SK-N-SH (cell line): Measurements from ENCODE around the gene HINT3. TPM values are rescaled to one million over a fixed set of nuclear protein-coding genes. Genes with fewer than 3 reads are reported as not detected.

Experiments
- CTCF ChIA-PET: fragments of 300-600, 350-600 bp; formaldehyde crosslinking; extraction: SDS; loops from one replicate; lab custom pipeline; 2021; lab: Yijun Ruan, JAX
- POLR2A ChIA-PET: fragments of 350-600 bp; sonication (Branson Sonifier 250); formaldehyde crosslinking; extraction: SDS; loops from one replicate; lab custom pipeline; 2020; ENCODE audit warnings: antibody characterized with exemption, inconsistent platforms; lab: Yijun Ruan, JAX
- DNase-seq: peaks from one replicate; pipeline ENCODE4 v3.0.0; 2012
- H2AFZ ChIP-seq: fragments of 200-600 bp; sonication (generic); 2 replicates; pipeline ENCODE4 v1.8.1; 2016; ENCODE audit warnings: antibody characterized with exemption, mild to moderate bottlenecking, low read depth
- H3F3A ChIP-seq: fragments of 200-600 bp; sonication (generic); replicated peaks from 2 replicates; pipeline ENCODE3; 2016; ENCODE audit warnings: antibody characterized with exemption, mild to moderate bottlenecking; ENCODE audit not compliant: insufficient read depth
- H3K27ac ChIP-seq, 2 experiments: fragments of 200-500 bp in 1 of 2; fragments of 200-600 bp in 1 of 2; sonication (Bioruptor generic) in 1 of 2; sonication (generic), shearing (Covaris generic) in 1 of 2; 2 replicates each; pipeline versions ENCODE4 v1.5.1 to v1.6.1; 2014 to 2016; ENCODE audit warnings: low read depth in 2 of 2, inconsistent platforms in 1 of 2, low read length in 1 of 2, mild to moderate bottlenecking in 1 of 2, mixed read lengths in 1 of 2
- H3K27me3 ChIP-seq: fragments of 200-600 bp; sonication (generic), shearing (Covaris generic); 2 replicates; pipeline ENCODE4 v1.6.1; 2016; ENCODE audit warnings: mixed run types; ENCODE audit not compliant: insufficient read depth
- H3K36me3 ChIP-seq, 2 experiments: fragments of 200-500 bp in 1 of 2; fragments of 200-600 bp in 1 of 2; sonication (Bioruptor generic) in 1 of 2; sonication (generic) in 1 of 2; replicated peaks in 1 of 2; 2 replicates each; pipeline versions ENCODE3 to v1.5.1; 2014 to 2016; ENCODE audit warnings: low read length in 1 of 2, mild to moderate bottlenecking in 1 of 2; ENCODE audit not compliant: insufficient read depth in 2 of 2, control insufficient read depth in 1 of 2
- H3K4me1 ChIP-seq, 2 experiments: fragments of 200-500 bp in 1 of 2; fragments of 200-600 bp in 1 of 2; sonication (Bioruptor generic) in 1 of 2; sonication (generic), shearing (Covaris generic) in 1 of 2; 2 replicates each; pipeline versions ENCODE4 v1.5.1 to v1.6.1; 2014 to 2016; ENCODE audit warnings: low read depth in 1 of 2, low read length in 1 of 2, mixed run types in 1 of 2; ENCODE audit not compliant: insufficient read depth in 2 of 2, control insufficient read depth in 1 of 2
- H3K4me2 ChIP-seq: fragments of 200-600 bp; sonication (generic), shearing (Covaris generic); 2 replicates; pipeline ENCODE4 v1.6.1; 2017; ENCODE audit warnings: mixed run types
- H3K4me3 ChIP-seq, 2 experiments: fragments of 200-500 bp in 1 of 2; fragments of 200-600 bp in 1 of 2; sonication (Bioruptor generic) in 1 of 2; sonication (generic), shearing (Covaris generic) in 1 of 2; 2 replicates each; pipeline versions ENCODE4 v1.5.1 to v1.8.1; 2014 to 2016; ENCODE audit warnings: low read depth in 2 of 2, inconsistent platforms in 1 of 2, low read length in 1 of 2, mild to moderate bottlenecking in 1 of 2, mixed read lengths in 1 of 2, moderate library complexity in 1 of 2
- H3K79me2 ChIP-seq: fragments of 200-600 bp; sonication (generic); 2 replicates; pipeline ENCODE4 v1.8.1; 2017; ENCODE audit warnings: mild to moderate bottlenecking; ENCODE audit not compliant: insufficient read depth
- H3K9ac ChIP-seq: fragments of 200-600 bp; sonication (generic); 2 replicates; pipeline ENCODE4 v1.6.1; 2017; ENCODE audit warnings: mixed run types
- H3K9me2 ChIP-seq: fragments of 200-600 bp; sonication (generic); 2 replicates; pipeline ENCODE4 v1.6.1; 2017; ENCODE audit warnings: mixed run types
- H3K9me3 ChIP-seq: fragments of 200-600 bp; sonication (generic); 2 replicates; pipeline ENCODE4 v1.6.1; 2017; ENCODE audit warnings: mixed run types, mild to moderate bottlenecking, moderate library complexity
- H4K20me1 ChIP-seq: fragments of 200-600 bp; sonication (generic); 2 replicates; pipeline ENCODE4 v1.6.1; 2017; ENCODE audit warnings: mild to moderate bottlenecking, mixed run types; ENCODE audit not compliant: insufficient read depth
- CHD2 ChIP-seq: fragments of 150-350 bp; IDR thresholded peaks from 2 replicates; pipeline ENCODE4 v1.6.1; 2018; ENCODE audit warnings: low read length; ENCODE audit not compliant: partially characterized antibody
- ELF1 ChIP-seq: IDR thresholded peaks from 2 replicates; pipeline ENCODE4 v1.4.0; 2012
- EP300 ChIP-seq, 2 experiments: IDR thresholded peaks; 2 replicates each; pipeline versions ENCODE4 v1.4.0 to v1.6.1; 2012; ENCODE audit warnings: borderline replicate concordance in 1 of 2, low read depth in 1 of 2, low read length in 1 of 2
- FOSL2 ChIP-seq: IDR thresholded peaks from 2 replicates; pipeline ENCODE4 v1.4.0; 2012; ENCODE audit warnings: low read depth, mild to moderate bottlenecking, moderate library complexity, borderline replicate concordance
- FOXM1 ChIP-seq: IDR thresholded peaks from 2 replicates; pipeline ENCODE4 v1.4.0; 2012; ENCODE audit warnings: low read depth, mild to moderate bottlenecking
- JUND ChIP-seq: IDR thresholded peaks from 2 replicates; pipeline ENCODE4 v1.4.0; 2012
- NFIC ChIP-seq: IDR thresholded peaks from 2 replicates; pipeline ENCODE4 v1.4.0; 2012; ENCODE audit warnings: borderline replicate concordance
- NRF1 ChIP-seq: IDR thresholded peaks from 2 replicates; pipeline ENCODE4 v1.6.1; 2012; ENCODE audit warnings: low read depth, mild to moderate bottlenecking, low read length
- POLR2AphosphoS5 ChIP-seq: IDR thresholded peaks from 2 replicates; pipeline ENCODE4 v1.6.1; 2012; ENCODE audit warnings: low read depth, low read length
- REST ChIP-seq: IDR thresholded peaks from 2 replicates; pipeline ENCODE4 v1.6.1; 2012; ENCODE audit warnings: mild to moderate bottlenecking, low read depth, low read length, moderate library complexity
- RXRA ChIP-seq: IDR thresholded peaks from 2 replicates; pipeline ENCODE4 v1.4.0; 2012; ENCODE audit warnings: low read depth, mild to moderate bottlenecking, borderline replicate concordance
- TAF1 ChIP-seq: IDR thresholded peaks from 2 replicates; pipeline ENCODE4 v1.6.1; 2012; ENCODE audit warnings: low read depth, mild to moderate bottlenecking, low read length, moderate library complexity, borderline replicate concordance
- TCF12 ChIP-seq: IDR thresholded peaks from 2 replicates; pipeline ENCODE4 v1.4.0; 2012
- TEAD4 ChIP-seq: IDR thresholded peaks from 2 replicates; pipeline ENCODE4 v1.4.0; 2012; ENCODE audit warnings: mild to moderate bottlenecking, borderline replicate concordance; ENCODE audit not compliant: insufficient read depth
- USF1 ChIP-seq: IDR thresholded peaks from 2 replicates; pipeline ENCODE4 v1.4.0; 2012; ENCODE audit warnings: low read depth, borderline replicate concordance
- WGBS: methylation state at CpG from one replicate; pipeline ENCODE4 v1.1.6; 2017; ENCODE audit warnings: low lambda C conversion rate; 5-methylcytosine and 5-hydroxymethylcytosine counted together
- polyA plus RNA-seq, 3 experiments: library from polyadenylated mRNA; depleted of rRNA; stranded (reverse); fragments of >200 nt; gene quantifications; 2 replicates each; pipeline ENCODE4 v1.2.3, GENCODE V29; 2012

Gene HINT3
- polyA plus RNA-seq, 1 of the 3 experiments (the other 2 are of a cell fraction) = 1.8 TPM

DNA sequence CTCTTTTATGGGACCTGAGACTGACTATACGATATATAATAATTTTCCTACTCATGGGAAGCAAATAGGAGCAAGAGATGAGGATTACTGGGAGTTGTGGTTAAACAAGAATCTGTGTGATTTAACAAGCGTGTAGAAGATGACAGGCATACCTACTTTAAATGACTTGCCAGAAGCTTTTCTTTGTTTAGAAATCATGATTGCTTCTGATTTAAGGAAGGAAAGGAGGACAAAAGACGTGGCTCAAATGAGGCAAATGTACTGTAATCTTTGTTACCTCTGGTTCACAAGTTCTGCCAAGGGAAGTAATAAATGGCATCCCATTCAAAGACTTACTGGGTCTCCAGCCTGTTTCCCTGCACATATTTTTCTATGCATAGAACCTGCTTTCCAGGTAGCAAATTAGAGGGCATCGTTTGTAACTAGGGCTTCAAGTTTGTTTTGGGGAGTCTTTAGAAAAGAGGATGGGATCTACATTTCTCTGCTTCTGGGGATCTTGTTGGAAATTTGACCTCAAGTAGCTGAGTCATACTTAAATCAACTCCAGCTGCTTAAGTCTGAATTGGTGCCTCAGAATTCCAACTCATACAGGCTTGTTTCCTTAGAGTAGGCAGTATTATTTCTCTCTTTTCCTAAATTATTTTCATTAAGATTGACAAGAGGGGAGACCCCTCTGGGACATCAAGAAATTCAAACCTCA lies 26.8 kb downstream of the HINT3 start:
- Histone ChIP-seq H3K4me2 (peak overlapping the region; percentile 30; the same call in 1 of the 2 replicates), H3K27ac (peak overlapping the region; percentile 72 to 82; a peak in 3 of 4 replicates), H3K27me3 (no peaks in the 10 kb centered on the region), H3K9me3 (no peaks in the 10 kb centered on the region), H3F3A (peaks cover 17% of the 10 kb centered on the region), H3K4me3 (no peak overlapping the region), H3K9ac (no peak overlapping the region), H3K9me2 (no peaks in the 10 kb centered on the region), H2AFZ (no peak overlapping the region), H3K36me3 (no peaks in the 10 kb centered on the region), H3K79me2 (peaks cover 19% of the 10 kb centered on the region; the same call in 1 of the 2 replicates), H3K4me1 (peaks cover 3 to 21% of the 10 kb centered on the region in 2 experiments), H4K20me1 (no peaks in the 10 kb centered on the region)
- TF ChIP-seq TAF1 (no peak), FOSL2 (peak; percentile 89), EP300 (IDR thresholded peaks at IDR 0.05; ENCODE audit: borderline replicate concordance in 1 of 2, low read depth in 1 of 2, low read length in 1 of 2) (peak in 1 of 2 experiments; percentile 31; a peak in 1 of 4 replicates), POLR2AphosphoS5 (peak; percentile 51; the same call in 1 of the 2 replicates), CHD2 (no peak), TCF12 (peak; percentile 95), JUND (peak; percentile 84), RXRA (peak; percentile 20; the same call in 1 of the 2 replicates)
- DNase-seq = no peak
- CTCF ChIA-PET = interaction anchor here (0.9 to 3.7 kb wide), 2 partner anchors 8 to 26 kb away, joined by 4 to 35 read pairs; no protein-coding TSS in a partner anchor
- POLR2A ChIA-PET = no interaction called here
- WGBS = 55% methylated on average over 4 of the region's 4 CpGs

DNA sequence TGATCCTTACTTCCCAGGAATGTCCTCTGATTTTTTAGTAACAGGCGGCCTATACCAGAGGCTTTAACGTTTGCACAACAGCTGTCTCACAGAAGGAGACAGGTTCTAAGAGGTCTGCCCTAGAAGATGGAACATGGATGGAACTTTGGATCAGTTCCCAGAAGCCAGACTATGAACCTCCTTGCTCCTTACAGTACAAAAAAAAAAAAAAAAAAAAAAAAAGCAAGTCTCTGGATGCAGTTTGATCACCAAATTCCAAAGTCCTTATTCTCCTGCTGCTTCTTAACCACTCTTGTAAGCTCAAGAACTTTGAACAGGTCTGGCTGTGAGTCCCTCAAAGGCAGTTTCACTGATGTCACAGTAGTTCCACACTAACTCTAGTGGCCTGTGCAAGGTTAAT lies 27.7 kb downstream of the HINT3 start:
- CTCF ChIA-PET = interaction anchor here (0.9 to 3.7 kb wide), 4 partner anchors 9 to 27 kb away, joined by 3 to 35 read pairs (median 12); no protein-coding TSS in a partner anchor
- peak overlapping the region; percentile 72 to 77 for H3K27ac ChIP-seq
- H3K4me3 ChIP-seq = no peak overlapping the region
- POLR2A ChIA-PET = interaction anchor here (0.6 kb wide), 1 partner anchor 33 kb away, joined by 4 read pairs; no protein-coding TSS in a partner anchor
- peaks cover 19% of the 10 kb centered on the region; the same call in 1 of the 2 replicates for H3K79me2 ChIP-seq
- H4K20me1 ChIP-seq = no peaks in the 10 kb centered on the region
- H3K36me3 ChIP-seq = no peaks in the 10 kb centered on the region
- H3K9me2 ChIP-seq = no peaks in the 10 kb centered on the region
- no peaks in the 10 kb centered on the region for H3K27me3 ChIP-seq
- H3K4me1 ChIP-seq = peaks cover 3 to 21% of the 10 kb centered on the region in 2 experiments
- peak overlapping the region; percentile 30; the same call in 1 of the 2 replicates for H3K4me2 ChIP-seq
- peaks cover 17% of the 10 kb centered on the region for H3F3A ChIP-seq
- H3K9ac ChIP-seq = no peak overlapping the region
- no peaks in the 10 kb centered on the region for H3K9me3 ChIP-seq
- no peak for DNase-seq
- no peak overlapping the region for H2AFZ ChIP-seq
- 66% methylated on average over 2 of the region's 2 CpGs for WGBS
- TF ChIP-seq REST = no peak
- TF ChIP-seq TEAD4 = no peak
- peak; percentile 32; the same call in 1 of the 2 replicates for TF ChIP-seq TCF12
- no peak for TF ChIP-seq RXRA
- TF ChIP-seq NFIC = peak; percentile 43; the same call in 1 of the 2 replicates
- no peak for TF ChIP-seq NRF1
- TF ChIP-seq FOXM1 = no peak
- TF ChIP-seq USF1 = no peak
- TF ChIP-seq FOSL2 = 0 out of 2 replicates have a peak, but pooled peaks have one; percentile 3
- no peak for TF ChIP-seq ELF1
